Liver (tissue), 9 donors: ENCODE data around the gene RCAN3. TPM values are rescaled to one million over a fixed set of nuclear protein-coding genes. Genes with fewer than 3 reads are reported as not detected.

Source experiments
- DNase-seq: peaks from one replicate; pipeline ENCODE4 v3.0.0-alpha.2; 2017; ENCODE audit warnings: low spot score
- H3K27ac ChIP-seq, 2 donors: one replicate each; pipeline ENCODE4 v1.7.0; 2013; ENCODE audit warnings: inconsistent platforms in 2 of 2, low read length in 2 of 2, control low read depth in 1 of 2, low read depth in 1 of 2, mild to moderate bottlenecking in 1 of 2
- H3K27me3 ChIP-seq, 4 donors: one replicate each; pipeline versions ENCODE4 v1.6.1 to v1.7.0; 2013; ENCODE audit warnings: low read length in 3 of 4, inconsistent platforms in 1 of 4, mild to moderate bottlenecking in 1 of 4, moderate library complexity in 1 of 4; ENCODE audit not compliant: control insufficient read depth in 4 of 4, insufficient read depth in 4 of 4
- H3K36me3 ChIP-seq, 4 donors: one replicate each; pipeline versions ENCODE4 v1.6.1 to v1.7.0; 2013; ENCODE audit warnings: low read length in 3 of 4, mild to moderate bottlenecking in 3 of 4, low read depth in 1 of 4, moderate library complexity in 1 of 4; ENCODE audit not compliant: control insufficient read depth in 4 of 4, insufficient read depth in 3 of 4
- H3K4me1 ChIP-seq, 4 donors: one replicate each; pipeline versions ENCODE4 v1.6.1 to v1.7.0; 2013; ENCODE audit warnings: low read length in 3 of 4, mild to moderate bottlenecking in 3 of 4, moderate library complexity in 1 of 4; ENCODE audit not compliant: control insufficient read depth in 4 of 4, insufficient read depth in 4 of 4
- H3K4me3 ChIP-seq, 3 donors: one replicate each; pipeline versions ENCODE4 v1.6.1 to v1.7.0; 2013; ENCODE audit warnings: low read length in 3 of 3, control low read depth in 1 of 3, low read depth in 1 of 3, mild to moderate bottlenecking in 1 of 3
- H3K9ac ChIP-seq, 2 donors: one replicate each; pipeline ENCODE4 v1.7.0; 2013; ENCODE audit warnings: low read length in 2 of 2, mild to moderate bottlenecking in 2 of 2, moderate library complexity in 2 of 2, control low read depth in 1 of 2, low read depth in 1 of 2
- H3K9me3 ChIP-seq, 4 donors: one replicate each; pipeline versions ENCODE4 v1.6.1 to v1.7.0; 2013; ENCODE audit warnings: low read length in 3 of 4; ENCODE audit not compliant: control insufficient read depth in 4 of 4
- EGR1 ChIP-seq, 2 donors: IDR thresholded peaks; 2 replicates each; pipeline ENCODE4 v1.6.1; 2016 to 2018; ENCODE audit warnings: antibody characterized with exemption in 2 of 2, low read depth in 2 of 2
- FOXA1 ChIP-seq: IDR thresholded peaks from 2 replicates; pipeline ENCODE4 v1.6.1; 2016; ENCODE audit warnings: antibody characterized with exemption
- FOXA2 ChIP-seq: IDR thresholded peaks from 2 replicates; pipeline ENCODE4 v1.6.1; 2016; ENCODE audit warnings: antibody characterized with exemption
- GABPA ChIP-seq, 2 donors: IDR thresholded peaks in 1 of 2; conservative IDR thresholded peaks in 1 of 2; 2 replicates each; pipeline ENCODE4 v1.6.1; 2016; ENCODE audit warnings: antibody characterized with exemption in 2 of 2, mild to moderate bottlenecking in 1 of 2, moderate library complexity in 1 of 2
- HNF4G ChIP-seq: IDR thresholded peaks from 2 replicates; pipeline ENCODE4 v1.6.1; 2016; ENCODE audit warnings: antibody characterized with exemption
- JUND ChIP-seq, 2 donors: IDR thresholded peaks; 2 replicates each; pipeline ENCODE4 v1.6.1; 2016; ENCODE audit warnings: antibody characterized with exemption in 2 of 2
- NR2F2 ChIP-seq: IDR thresholded peaks from 2 replicates; pipeline ENCODE4 v1.6.1; 2016; ENCODE audit warnings: antibody characterized with exemption
- RAD21 ChIP-seq, 2 donors: IDR thresholded peaks; 2 replicates each; pipeline ENCODE4 v1.6.1; 2016; ENCODE audit warnings: antibody characterized with exemption in 2 of 2, mild to moderate bottlenecking in 2 of 2
- RXRA ChIP-seq, 2 donors: IDR thresholded peaks; 2 replicates each; pipeline ENCODE4 v1.6.1; 2017 to 2018; ENCODE audit warnings: antibody characterized with exemption in 2 of 2, mild to moderate bottlenecking in 1 of 2
- ZBTB33 ChIP-seq: IDR thresholded peaks from 2 replicates; pipeline ENCODE4 v1.6.1; 2016; ENCODE audit warnings: antibody characterized with exemption
- WGBS: extraction: QIAGEN DNeasy Blood & Tissue Kit; methylation state at CpG from one replicate; pipeline ENCODE4 v1.1.7; 2013; 5-methylcytosine and 5-hydroxymethylcytosine counted together
- polyA plus RNA-seq, 2 donors: library from polyadenylated mRNA; stranded (reverse) in 1 of 2; unstranded in 1 of 2; fragments of 200-250 nt in 1 of 2; fragments of >200 nt in 1 of 2; fragmentation: Nextera tagmentation in 1 of 2; extraction: Ambion mirVana in 1 of 2; gene quantifications; one replicate each; pipeline versions ENCODE4 v1.2.1 to v1.2.3, GENCODE V29; 2013 to 2015
- total RNA-seq, 2 donors: library from RNA; depleted of rRNA; stranded (reverse); fragments of >200 nt; gene quantifications; one replicate each; pipeline ENCODE4 v1.2.3, GENCODE V29; 2014
- TF ChIP-seq, protein P1 (sequence below): IDR thresholded peaks from 2 replicates; pipeline ENCODE4 v1.6.1; 2016; ENCODE audit warnings: antibody characterized with exemption
- TF ChIP-seq, protein P2 (sequence below): IDR thresholded peaks from 2 replicates; pipeline ENCODE4 v1.6.1; 2016; ENCODE audit warnings: antibody characterized with exemption, mild to moderate bottlenecking
- TF ChIP-seq, protein P3 (sequence below): fragments of 150-350 bp; IDR thresholded peaks from 2 replicates; pipeline ENCODE4 v1.5.1; 2017; ENCODE audit warnings: improper control_type of control experiment, low read depth, low read length; ENCODE audit not compliant: missing input control
- TF ChIP-seq, protein P4 (sequence below): IDR thresholded peaks from 2 replicates; pipeline ENCODE4 v1.6.1; 2016; ENCODE audit warnings: antibody characterized with exemption
- donor health status: healthy.
- donor health status: healthy.
- donor health status: healthy.
- donor health status: healthy.
- donor health status: healthy.

The RCAN3 gene
- total and polyA plus RNA-seq, 4 donors: 0.97 to 3.1 (median 1.2) TPM

GRCh38 chr1:24558455-24558854 lies 55.8 kb downstream of the RCAN3 start:
- WGBS: 89% methylated on average over 7 of the region's 7 CpGs
- Histone ChIP-seq H3K9me3 (no peaks in the 10 kb centered on the region), H3K27ac (no peak overlapping the region), H3K4me3 (no peak overlapping the region), H3K36me3 (no peaks in the 10 kb centered on the region), H3K27me3 (no peaks in the 10 kb centered on the region), H3K4me1 (peaks cover 5 to 13% (median 5%) of the 10 kb centered on the region in 4 donors), H3K9ac (no peak overlapping the region)
- DNase-seq: no peak
- TF ChIP-seq GABPA (IDR thresholded peaks at IDR 0.05 in 1 of 2, conservative IDR thresholded peaks at IDR 0.05 in 1 of 2) (no peak), NR2F2 (no peak), EGR1 (IDR thresholded peaks at IDR 0.05; ENCODE audit: low read depth in 2 of 2) (no peak), RAD21 (IDR thresholded peaks at IDR 0.05) (no peak), JUND (IDR thresholded peaks at IDR 0.05) (no peak)
- TF ChIP-seq, protein P1, sequence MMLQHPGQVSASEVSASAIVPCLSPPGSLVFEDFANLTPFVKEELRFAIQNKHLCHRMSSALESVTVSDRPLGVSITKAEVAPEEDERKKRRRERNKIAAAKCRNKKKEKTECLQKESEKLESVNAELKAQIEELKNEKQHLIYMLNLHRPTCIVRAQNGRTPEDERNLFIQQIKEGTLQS: no peak
- TF ChIP-seq, protein P2, sequence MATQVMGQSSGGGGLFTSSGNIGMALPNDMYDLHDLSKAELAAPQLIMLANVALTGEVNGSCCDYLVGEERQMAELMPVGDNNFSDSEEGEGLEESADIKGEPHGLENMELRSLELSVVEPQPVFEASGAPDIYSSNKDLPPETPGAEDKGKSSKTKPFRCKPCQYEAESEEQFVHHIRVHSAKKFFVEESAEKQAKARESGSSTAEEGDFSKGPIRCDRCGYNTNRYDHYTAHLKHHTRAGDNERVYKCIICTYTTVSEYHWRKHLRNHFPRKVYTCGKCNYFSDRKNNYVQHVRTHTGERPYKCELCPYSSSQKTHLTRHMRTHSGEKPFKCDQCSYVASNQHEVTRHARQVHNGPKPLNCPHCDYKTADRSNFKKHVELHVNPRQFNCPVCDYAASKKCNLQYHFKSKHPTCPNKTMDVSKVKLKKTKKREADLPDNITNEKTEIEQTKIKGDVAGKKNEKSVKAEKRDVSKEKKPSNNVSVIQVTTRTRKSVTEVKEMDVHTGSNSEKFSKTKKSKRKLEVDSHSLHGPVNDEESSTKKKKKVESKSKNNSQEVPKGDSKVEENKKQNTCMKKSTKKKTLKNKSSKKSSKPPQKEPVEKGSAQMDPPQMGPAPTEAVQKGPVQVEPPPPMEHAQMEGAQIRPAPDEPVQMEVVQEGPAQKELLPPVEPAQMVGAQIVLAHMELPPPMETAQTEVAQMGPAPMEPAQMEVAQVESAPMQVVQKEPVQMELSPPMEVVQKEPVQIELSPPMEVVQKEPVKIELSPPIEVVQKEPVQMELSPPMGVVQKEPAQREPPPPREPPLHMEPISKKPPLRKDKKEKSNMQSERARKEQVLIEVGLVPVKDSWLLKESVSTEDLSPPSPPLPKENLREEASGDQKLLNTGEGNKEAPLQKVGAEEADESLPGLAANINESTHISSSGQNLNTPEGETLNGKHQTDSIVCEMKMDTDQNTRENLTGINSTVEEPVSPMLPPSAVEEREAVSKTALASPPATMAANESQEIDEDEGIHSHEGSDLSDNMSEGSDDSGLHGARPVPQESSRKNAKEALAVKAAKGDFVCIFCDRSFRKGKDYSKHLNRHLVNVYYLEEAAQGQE: no peak
- TF ChIP-seq, protein P3, sequence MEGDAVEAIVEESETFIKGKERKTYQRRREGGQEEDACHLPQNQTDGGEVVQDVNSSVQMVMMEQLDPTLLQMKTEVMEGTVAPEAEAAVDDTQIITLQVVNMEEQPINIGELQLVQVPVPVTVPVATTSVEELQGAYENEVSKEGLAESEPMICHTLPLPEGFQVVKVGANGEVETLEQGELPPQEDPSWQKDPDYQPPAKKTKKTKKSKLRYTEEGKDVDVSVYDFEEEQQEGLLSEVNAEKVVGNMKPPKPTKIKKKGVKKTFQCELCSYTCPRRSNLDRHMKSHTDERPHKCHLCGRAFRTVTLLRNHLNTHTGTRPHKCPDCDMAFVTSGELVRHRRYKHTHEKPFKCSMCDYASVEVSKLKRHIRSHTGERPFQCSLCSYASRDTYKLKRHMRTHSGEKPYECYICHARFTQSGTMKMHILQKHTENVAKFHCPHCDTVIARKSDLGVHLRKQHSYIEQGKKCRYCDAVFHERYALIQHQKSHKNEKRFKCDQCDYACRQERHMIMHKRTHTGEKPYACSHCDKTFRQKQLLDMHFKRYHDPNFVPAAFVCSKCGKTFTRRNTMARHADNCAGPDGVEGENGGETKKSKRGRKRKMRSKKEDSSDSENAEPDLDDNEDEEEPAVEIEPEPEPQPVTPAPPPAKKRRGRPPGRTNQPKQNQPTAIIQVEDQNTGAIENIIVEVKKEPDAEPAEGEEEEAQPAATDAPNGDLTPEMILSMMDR: no peak

GRCh38 chr1:24558902-24559791 lies 56.5 kb downstream of the RCAN3 start:
- Histone ChIP-seq H3K9me3 (no peaks in the 10 kb centered on the region), H3K4me1 (peaks cover 5 to 13% (median 5%) of the 10 kb centered on the region in 4 donors), H3K9ac (no peak overlapping the region), H3K27me3 (no peaks in the 10 kb centered on the region), H3K27ac (no peak overlapping the region), H3K4me3 (no peak overlapping the region), H3K36me3 (no peaks in the 10 kb centered on the region)
- 55% methylated on average over 12 of the region's 12 CpGs for WGBS
- no peak for DNase-seq
- TF ChIP-seq FOXA2: no peak
- TF ChIP-seq EGR1 (IDR thresholded peaks at IDR 0.05; ENCODE audit: low read depth in 2 of 2): no peak
- TF ChIP-seq, protein P2: no peak
- TF ChIP-seq, protein P4, sequence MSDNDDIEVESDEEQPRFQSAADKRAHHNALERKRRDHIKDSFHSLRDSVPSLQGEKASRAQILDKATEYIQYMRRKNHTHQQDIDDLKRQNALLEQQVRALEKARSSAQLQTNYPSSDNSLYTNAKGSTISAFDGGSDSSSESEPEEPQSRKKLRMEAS: no peak
- no peak for TF ChIP-seq FOXA1
- no peak for TF ChIP-seq HNF4G
- TF ChIP-seq JUND (IDR thresholded peaks at IDR 0.05): no peak
- no peak for TF ChIP-seq RAD21 (IDR thresholded peaks at IDR 0.05)
- no peak for TF ChIP-seq ZBTB33
- no peak for TF ChIP-seq RXRA (IDR thresholded peaks at IDR 0.05)
- TF ChIP-seq NR2F2: no peak
- TF ChIP-seq, protein P3: no peak
